Smooth muscle cell (in vitro differentiated cells): ENCODE data around the gene SLAMF7. TPM values are rescaled to one million over a fixed set of nuclear protein-coding genes. Genes with fewer than 3 reads are reported as not detected.
"Not testable (repeated sequence)": the region's sequence is repeated elsewhere in the genome, so short reads cannot be mapped to it uniquely, and the experiment has no call there.

ENCODE experiments used
- DNase-seq: peaks from one replicate; lab custom pipeline; 2025; ENCODE audit not compliant: unreplicated experiment; lab: John Stamatoyannopoulos, UW
- H2AFZ ChIP-seq: fragments of 200-600 bp; sonication (generic); 2 replicates; pipeline ENCODE4 v1.6.0; 2016; ENCODE audit warnings: antibody characterized with exemption, low read depth, mild to moderate bottlenecking
- H3F3A ChIP-seq: fragments of 200-600 bp; sonication (generic); 2 replicates; pipeline ENCODE4 v1.6.0; 2017; ENCODE audit warnings: antibody characterized with exemption, low read depth
- H3K27ac ChIP-seq: fragments of 200-600 bp; sonication (generic); 2 replicates; pipeline ENCODE4 v1.5.1; 2016; ENCODE audit warnings: low read depth, mild to moderate bottlenecking
- H3K27me3 ChIP-seq: fragments of 200-600 bp; sonication (generic); 2 replicates; pipeline ENCODE4 v1.6.1; 2016; ENCODE audit warnings: low read depth, mild to moderate bottlenecking
- H3K36me3 ChIP-seq: fragments of 200-600 bp; sonication (generic); 2 replicates; pipeline ENCODE4 v1.5.1; 2016; ENCODE audit warnings: low read depth
- H3K4me1 ChIP-seq: fragments of 200-600 bp; sonication (generic); 2 replicates; pipeline ENCODE4 v1.5.1; 2016; ENCODE audit warnings: low read depth
- H3K4me2 ChIP-seq: fragments of 200-600 bp; sonication (generic); 2 replicates; pipeline ENCODE4 v1.6.0; 2016; ENCODE audit warnings: mild to moderate bottlenecking
- H3K4me3 ChIP-seq: fragments of 200-600 bp; sonication (generic); 2 replicates; pipeline ENCODE4 v1.5.1; 2016; ENCODE audit warnings: mild to moderate bottlenecking
- H3K79me2 ChIP-seq: fragments of 200-600 bp; sonication (generic); 2 replicates; pipeline ENCODE4 v1.6.0; 2016; ENCODE audit warnings: low read depth, mild to moderate bottlenecking
- H3K9ac ChIP-seq: fragments of 200-600 bp; sonication (generic); 2 replicates; pipeline ENCODE4 v1.6.0; 2016; ENCODE audit warnings: low read depth
- H3K9me3 ChIP-seq: fragments of 200-600 bp; sonication (generic); replicated peaks from 2 replicates; pipeline ENCODE4 v1.5.1; 2016; ENCODE audit warnings: low read depth
- H4K20me1 ChIP-seq: fragments of 200-600 bp; sonication (generic); 2 replicates; pipeline ENCODE4 v1.6.0; 2016; ENCODE audit warnings: low read depth
- CTCF ChIP-seq: fragments of 200-600 bp; sonication (generic); IDR thresholded peaks from 2 replicates; pipeline ENCODE4 v1.5.1; 2017; ENCODE audit warnings: borderline replicate concordance, mild to moderate bottlenecking, antibody characterized with exemption; ENCODE audit not compliant: insufficient read depth, poor library complexity, severe bottlenecking
- WGBS: methylation state at CpG from one replicate; pipeline ENCODE4 v1.1.7; 2016; ENCODE audit warnings: low lambda C conversion rate; 5-methylcytosine and 5-hydroxymethylcytosine counted together
- polyA plus RNA-seq: library from polyadenylated mRNA; unstranded; fragments of >200 nt; fragmentation: Nextera tagmentation; extraction: Ambion mirVana; gene quantifications from 2 replicates; pipeline ENCODE4 v1.2.1, GENCODE V29; 2016
- total RNA-seq: library from RNA; depleted of rRNA; stranded (reverse); fragments of >200 nt; gene quantifications from 2 replicates; pipeline ENCODE4 v1.2.3, GENCODE V29; 2014

SLAMF7 gene
- total and polyA plus RNA-seq, 2 experiments from 2014 or later = not detected

- WGBS = 88% methylated on average over 2 of the region's 2 CpGs
- no peaks in the 10 kb centered on the region for H4K20me1 ChIP-seq
Observed at GRCh38 chr1:160780398-160780755, 41.3 kb downstream of the SLAMF7 start.

GRCh38 chr1:160781186-160781766 is 42.2 kb downstream of the SLAMF7 start:
- no peak overlapping the region for H2AFZ ChIP-seq

More at GRCh38 chr1:160780398-160780755, 41.3 kb downstream of the SLAMF7 start:
- H3K27ac ChIP-seq = no peak overlapping the region
- no peak for TF ChIP-seq CTCF
- no peak overlapping the region for H3K4me2 ChIP-seq
- no peak overlapping the region for H2AFZ ChIP-seq
- H3F3A ChIP-seq = no peaks in the 10 kb centered on the region
- no peak for DNase-seq
- no peaks in the 10 kb centered on the region for H3K36me3 ChIP-seq
- H3K9ac ChIP-seq = no peak overlapping the region
- H3K4me3 ChIP-seq = no peak overlapping the region
- H3K4me1 ChIP-seq = no peaks in the 10 kb centered on the region
- H3K9me3 ChIP-seq = no peaks in the 10 kb centered on the region
- no peaks in the 10 kb centered on the region for H3K79me2 ChIP-seq
- H3K27me3 ChIP-seq = no peaks in the 10 kb centered on the region

GRCh38 chr1:160781914-160782689 is 43.1 kb downstream of the SLAMF7 start:
- no peaks in the 10 kb centered on the region for H3K27me3 ChIP-seq
- 92% methylated on average over 9 of the region's 9 CpGs for WGBS
- no peak overlapping the region for H2AFZ ChIP-seq
- H3K4me3 ChIP-seq = no peak overlapping the region
- H3K4me2 ChIP-seq = no peak overlapping the region
- no peaks in the 10 kb centered on the region for H4K20me1 ChIP-seq
- no peaks in the 10 kb centered on the region for H3F3A ChIP-seq
- H3K79me2 ChIP-seq = no peaks in the 10 kb centered on the region
- H3K27ac ChIP-seq = no peak overlapping the region
- TF ChIP-seq CTCF = no peak
- DNase-seq = no peak
- no peaks in the 10 kb centered on the region for H3K9me3 ChIP-seq
- H3K4me1 ChIP-seq = no peaks in the 10 kb centered on the region
- no peak overlapping the region for H3K9ac ChIP-seq
- H3K36me3 ChIP-seq = no peaks in the 10 kb centered on the region

More at GRCh38 chr1:160781186-160781766, 42.2 kb downstream of the SLAMF7 start:
- Histone ChIP-seq H3K27ac (no peak overlapping the region), H3K4me3 (no peak overlapping the region), H3K4me1 (no peaks in the 10 kb centered on the region), H3K36me3 (no peaks in the 10 kb centered on the region), H3K9ac (no peak overlapping the region), H3K79me2 (no peaks in the 10 kb centered on the region), H3K27me3 (no peaks in the 10 kb centered on the region), H4K20me1 (no peaks in the 10 kb centered on the region), H3K9me3 (no peaks in the 10 kb centered on the region), H3F3A (no peaks in the 10 kb centered on the region), H3K4me2 (no peak overlapping the region)
- DNase-seq = no peak
- WGBS = 74% methylated on average over 8 of the region's 8 CpGs
- TF ChIP-seq CTCF = no peak

GRCh38 chr1:160782988-160783765 is 44.1 kb downstream of the SLAMF7 start:
- H3F3A ChIP-seq, H3K4me3 ChIP-seq, H3K4me1 ChIP-seq, H3K36me3 ChIP-seq, H3K79me2 ChIP-seq, DNase-seq, H3K9ac ChIP-seq, H3K27me3 ChIP-seq, H3K4me2 ChIP-seq, H3K9me3 ChIP-seq, H4K20me1 ChIP-seq, H3K27ac ChIP-seq, H2AFZ ChIP-seq: not testable (repeated sequence)
- WGBS = 91% methylated on average over 25 of the region's 25 CpGs
